ENCODE results near the gene GABRR3. TPM values are rescaled to one million over a fixed set of nuclear protein-coding genes. Genes with fewer than 3 reads are reported as not detected.
A peak's percentile ranks its signal among the peaks of the same experiment; 100 is the strongest.
"Not testable (repeated sequence)": the region's sequence is repeated elsewhere in the genome, so short reads cannot be mapped to it uniquely, and the experiment has no call there.

Gene GABRR3
- total and polyA plus RNA-seq, 4 donors = 0.20 TPM; not detected in 3

DNA sequence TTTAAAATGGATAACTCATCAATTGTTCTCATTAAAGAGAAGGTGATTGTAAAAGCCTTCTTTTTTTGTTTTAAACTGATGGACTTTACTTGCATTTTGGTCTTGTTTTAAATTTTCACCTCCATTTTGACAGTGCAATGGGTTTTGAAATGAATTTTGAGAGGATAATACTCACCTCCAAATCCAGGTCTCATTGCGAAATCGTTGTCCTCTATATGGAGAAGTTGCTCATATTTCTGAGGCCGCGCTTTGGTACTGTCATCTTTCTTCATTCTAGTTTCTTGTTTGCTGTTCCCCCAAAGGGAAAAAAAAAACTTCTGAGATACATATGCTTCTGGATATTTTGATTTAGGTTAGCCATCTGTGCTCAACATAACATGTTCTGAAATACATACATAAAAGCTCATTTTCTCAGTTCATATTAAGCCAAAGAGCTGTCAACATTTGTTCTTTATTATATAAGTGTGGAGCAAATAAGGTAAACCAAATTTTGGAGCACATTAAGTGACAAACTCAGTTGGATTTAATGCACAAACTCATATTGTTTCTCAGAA is 9.6 kb downstream of the GABRR3 start:
- no peaks in the 10 kb centered on the region for H3K27me3 ChIP-seq (ENCODE audit: control insufficient read depth, insufficient read depth, low read length)
- peak in 1 of 6 donors; percentile 63 for DNase-seq (ENCODE audit: low read depth in 4 of 6, low spot score in 6 of 6)
- no CpG with 5 or more reads among the region's 4 CpGs for WGBS (ENCODE audit: insufficient coverage)

DNA sequence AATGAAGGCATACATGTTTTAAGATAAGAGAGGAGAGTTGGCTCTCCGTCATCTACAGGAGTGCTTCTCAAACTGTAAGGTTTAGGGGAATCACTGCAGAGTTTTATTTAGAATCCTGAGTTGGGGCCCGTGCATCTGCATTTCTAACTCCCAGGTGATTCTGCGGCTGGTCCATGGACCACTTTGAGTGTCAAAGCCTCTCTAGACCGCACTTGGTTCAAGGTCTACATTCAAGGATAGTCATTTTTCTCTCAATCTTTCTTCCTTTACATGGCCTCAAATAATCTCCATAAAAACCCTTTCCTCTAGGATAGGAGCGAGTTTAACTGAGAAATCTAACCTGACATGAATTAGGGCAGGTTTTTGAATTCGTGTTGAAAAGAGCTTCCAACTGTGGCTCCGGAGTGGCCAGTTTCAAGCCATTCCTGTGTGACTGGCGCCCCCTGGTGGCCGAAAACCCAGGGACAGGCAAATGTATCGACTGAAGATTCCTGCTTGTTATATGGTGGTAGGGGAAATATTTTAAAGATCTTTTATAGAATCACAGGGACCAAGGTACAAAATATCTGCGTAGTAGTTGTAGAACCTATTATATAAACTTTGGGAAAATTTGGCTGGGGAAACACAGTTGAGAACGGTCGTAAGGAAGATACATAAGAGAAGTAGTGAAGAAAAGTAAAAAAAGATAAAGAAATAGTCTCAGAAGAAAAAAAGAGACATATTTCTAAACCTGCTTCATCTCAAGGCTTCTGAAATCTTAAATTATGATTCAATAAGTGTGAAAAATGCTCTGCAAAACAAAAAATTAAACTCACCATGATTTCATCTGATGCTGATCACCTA is 11.9 kb downstream of the GABRR3 start:
- Histone ChIP-seq H3K4me1 (ENCODE audit: control insufficient read depth, insufficient read depth, low read length) (no peaks in the 10 kb centered on the region), H3K27me3 (ENCODE audit: control insufficient read depth, insufficient read depth, low read length) (no peaks in the 10 kb centered on the region), H3K4me3 (ENCODE audit: low read depth, low read length) (no peak overlapping the region), H3K9me3 (ENCODE audit: control insufficient read depth, insufficient read depth, low read length) (no peaks in the 10 kb centered on the region), H3K36me3 (ENCODE audit: control insufficient read depth, insufficient read depth, low read length) (no peaks in the 10 kb centered on the region), H3K27ac (ENCODE audit: low read depth, low read length) (no peak overlapping the region)
- 33% methylated on average over 6 of the region's 13 CpGs for WGBS (ENCODE audit: insufficient coverage)
- peak; percentile 46 to 96 (median 82) for DNase-seq (ENCODE audit: low read depth in 4 of 6, low spot score in 6 of 6)

More for the DNA sequence above, 9.6 kb downstream of the GABRR3 start:
- Histone ChIP-seq H3K9me3 (ENCODE audit: control insufficient read depth, insufficient read depth, low read length) (no peaks in the 10 kb centered on the region), H3K27ac (ENCODE audit: low read depth, low read length) (no peak overlapping the region), H3K36me3 (ENCODE audit: control insufficient read depth, insufficient read depth, low read length) (no peaks in the 10 kb centered on the region), H3K4me1 (ENCODE audit: control insufficient read depth, insufficient read depth, low read length) (no peaks in the 10 kb centered on the region), H3K4me3 (ENCODE audit: low read depth, low read length) (no peak overlapping the region)

DNA sequence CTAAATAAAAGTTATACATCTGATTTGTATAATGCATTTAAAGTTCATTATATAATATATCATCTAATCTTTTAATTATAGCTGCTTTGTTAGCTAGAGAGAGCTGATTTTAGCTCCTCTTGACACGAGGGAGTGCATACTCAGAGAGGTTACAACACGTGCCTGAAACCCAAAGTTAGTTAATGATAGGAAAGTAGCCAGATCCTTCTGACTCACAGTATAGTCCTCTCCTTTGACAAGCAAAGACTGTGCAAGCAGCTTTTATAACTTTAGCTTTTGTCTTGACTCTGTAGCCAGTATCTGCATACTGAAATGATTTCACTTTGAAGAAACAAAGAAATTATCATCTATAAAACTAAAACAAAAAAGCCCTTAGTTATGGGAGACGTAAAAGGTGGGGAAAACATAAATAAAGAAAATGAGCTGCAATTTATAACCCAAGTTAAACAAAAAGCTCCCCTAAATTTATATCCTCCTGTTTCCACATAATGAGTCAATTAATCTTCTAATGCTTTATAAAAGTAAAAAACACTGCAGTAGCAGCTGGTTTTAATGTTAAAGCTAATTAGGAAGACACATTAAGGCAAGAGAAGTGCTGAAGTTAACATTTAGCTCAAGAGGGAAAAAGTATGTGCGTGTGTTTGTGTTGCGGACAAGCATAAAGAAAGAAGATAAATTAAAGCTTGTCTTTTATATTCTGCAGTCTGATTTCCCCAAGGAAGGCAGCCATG is 13.1 kb downstream of the GABRR3 start:
- Histone ChIP-seq H3K27me3 (ENCODE audit: control insufficient read depth, insufficient read depth, low read length) (no peaks in the 10 kb centered on the region), H3K27ac (ENCODE audit: low read depth, low read length) (no peak overlapping the region), H3K9me3 (ENCODE audit: control insufficient read depth, insufficient read depth, low read length) (no peaks in the 10 kb centered on the region), H3K4me1 (ENCODE audit: control insufficient read depth, insufficient read depth, low read length) (no peaks in the 10 kb centered on the region), H3K36me3 (ENCODE audit: control insufficient read depth, insufficient read depth, low read length) (no peaks in the 10 kb centered on the region), H3K4me3 (ENCODE audit: low read depth, low read length) (no peak overlapping the region)
- 27% methylated on average over 4 of the region's 5 CpGs for WGBS (ENCODE audit: insufficient coverage)
- peak in 1 of 6 donors; percentile 75 for DNase-seq (ENCODE audit: low read depth in 4 of 6, low spot score in 6 of 6)

DNA sequence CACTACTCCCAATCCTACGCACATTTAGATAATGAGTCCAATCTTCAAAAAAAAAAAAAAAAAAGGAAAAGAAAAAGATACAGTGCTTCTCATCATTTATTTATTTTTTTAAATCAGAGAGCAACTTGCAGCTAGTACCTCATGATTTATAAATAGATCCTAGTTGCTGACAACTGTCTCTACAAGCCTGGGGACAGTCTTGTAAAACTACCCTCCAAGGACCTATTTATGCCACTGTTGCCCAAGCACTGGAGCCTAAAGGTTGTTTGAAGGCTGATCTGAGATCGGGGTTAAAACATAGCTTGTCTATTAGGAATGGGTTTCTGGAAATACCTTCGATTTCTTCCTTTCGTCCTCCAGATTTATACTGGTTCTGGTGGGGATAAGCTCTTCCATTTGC is 14.7 kb downstream of the GABRR3 start:
- Histone ChIP-seq H3K4me3 (ENCODE audit: low read depth, low read length) (no peak overlapping the region), H3K27ac (ENCODE audit: low read depth, low read length) (no peak overlapping the region), H3K36me3 (ENCODE audit: control insufficient read depth, insufficient read depth, low read length) (no peaks in the 10 kb centered on the region), H3K4me1 (ENCODE audit: control insufficient read depth, insufficient read depth, low read length) (no peaks in the 10 kb centered on the region), H3K27me3 (ENCODE audit: control insufficient read depth, insufficient read depth, low read length) (no peaks in the 10 kb centered on the region), H3K9me3 (ENCODE audit: control insufficient read depth, insufficient read depth, low read length) (no peaks in the 10 kb centered on the region)
- DNase-seq (ENCODE audit: low read depth in 4 of 6, low spot score in 6 of 6) = no peak
- no CpG with 5 or more reads among the region's 4 CpGs for WGBS (ENCODE audit: insufficient coverage)

DNA sequence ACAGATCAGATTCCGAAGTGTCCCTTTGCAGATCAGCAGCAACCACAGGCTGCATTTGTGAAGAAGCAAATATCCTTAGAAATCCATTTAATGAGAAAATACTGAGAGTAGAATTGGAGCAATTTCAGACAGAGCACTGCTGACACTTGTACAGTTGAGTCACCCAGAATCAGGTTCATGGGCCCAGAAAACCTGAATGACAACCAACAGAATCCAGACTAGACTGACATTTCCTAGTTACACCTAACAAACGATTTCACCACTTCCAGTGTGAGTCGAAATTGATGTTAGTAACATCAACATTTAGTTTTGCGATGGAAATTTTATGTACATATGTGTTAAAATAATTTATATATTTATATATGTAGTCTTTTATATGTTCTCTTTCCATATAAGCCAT is 16.8 kb downstream of the GABRR3 start:
- H3K27me3 ChIP-seq (ENCODE audit: control insufficient read depth, insufficient read depth, low read length) = no peaks in the 10 kb centered on the region
- no peak overlapping the region for H3K4me3 ChIP-seq (ENCODE audit: low read depth, low read length)
- no CpG with 5 or more reads among the region's 4 CpGs for WGBS (ENCODE audit: insufficient coverage)
- no peaks in the 10 kb centered on the region for H3K36me3 ChIP-seq (ENCODE audit: control insufficient read depth, insufficient read depth, low read length)
- no peaks in the 10 kb centered on the region for H3K4me1 ChIP-seq (ENCODE audit: control insufficient read depth, insufficient read depth, low read length)
- no peak for DNase-seq (ENCODE audit: low read depth in 4 of 6, low spot score in 6 of 6)
- no peaks in the 10 kb centered on the region for H3K9me3 ChIP-seq (ENCODE audit: control insufficient read depth, insufficient read depth, low read length)
- H3K27ac ChIP-seq (ENCODE audit: low read depth, low read length) = no peak overlapping the region

DNA sequence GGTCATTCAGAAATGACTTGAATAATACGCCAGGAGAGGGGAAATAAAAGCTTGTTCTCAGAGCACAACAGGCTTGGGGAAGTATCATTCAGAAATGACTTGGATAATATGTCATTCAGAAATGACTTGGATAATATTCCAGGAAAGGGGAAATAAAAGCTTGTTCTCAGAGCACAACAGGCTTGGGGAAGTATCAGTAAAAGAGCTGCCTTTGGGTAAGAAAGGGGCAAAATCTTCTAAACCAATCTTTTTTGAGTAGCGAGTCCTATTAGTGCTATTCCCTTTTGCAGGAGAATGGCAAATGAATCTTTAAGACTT is 20.9 kb downstream of the GABRR3 start:
- WGBS (ENCODE audit: insufficient coverage) = 100% methylated on average over 2 of the region's 2 CpGs

DNA sequence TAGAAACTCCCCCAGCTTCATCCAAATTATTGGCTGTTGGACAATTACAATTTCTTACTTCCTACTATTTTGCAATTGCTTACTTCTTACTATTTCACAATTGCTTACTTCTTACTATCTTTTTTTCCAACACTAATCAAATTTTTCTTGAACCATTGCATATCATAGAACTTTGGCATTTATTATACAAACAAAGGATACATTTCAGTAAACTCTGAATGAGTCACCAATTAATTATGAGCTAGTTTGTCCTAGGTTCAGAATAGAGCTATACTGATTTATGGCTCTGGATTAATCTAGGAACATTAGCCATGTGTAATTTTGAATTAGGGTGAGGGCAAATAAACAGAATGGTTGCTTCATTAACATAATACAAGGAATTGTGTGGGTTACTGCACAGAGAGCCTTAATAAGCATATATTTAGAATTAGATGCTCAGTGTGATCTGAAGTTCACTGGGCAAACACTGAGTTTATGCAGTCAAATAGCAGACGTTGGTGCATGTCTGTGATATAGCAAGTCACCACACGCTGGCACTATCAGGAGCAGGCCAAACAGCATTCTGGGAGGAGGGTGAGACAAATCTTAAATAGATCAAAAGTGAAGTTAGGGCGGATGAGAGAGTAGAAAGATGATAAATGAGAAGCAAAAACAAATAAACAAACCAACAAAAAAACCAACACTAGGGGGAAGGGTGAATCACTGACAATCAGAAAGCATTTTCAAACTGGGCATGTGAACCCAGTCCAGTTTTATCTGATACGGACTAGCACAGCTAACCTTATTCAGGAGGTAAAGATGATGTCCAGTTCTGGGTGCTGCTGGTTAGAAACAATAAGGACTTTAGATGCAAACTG is 21.5 kb downstream of the GABRR3 start:
- no peaks in the 10 kb centered on the region for H3K4me1 ChIP-seq (ENCODE audit: control insufficient read depth, insufficient read depth, low read length)
- no peaks in the 10 kb centered on the region for H3K27me3 ChIP-seq (ENCODE audit: control insufficient read depth, insufficient read depth, low read length)
- H3K27ac ChIP-seq (ENCODE audit: low read depth, low read length) = no peak overlapping the region
- H3K9me3 ChIP-seq (ENCODE audit: control insufficient read depth, insufficient read depth, low read length) = no peaks in the 10 kb centered on the region
- no peaks in the 10 kb centered on the region for H3K36me3 ChIP-seq (ENCODE audit: control insufficient read depth, insufficient read depth, low read length)
- no peak overlapping the region for H3K4me3 ChIP-seq (ENCODE audit: low read depth, low read length)
- WGBS (ENCODE audit: insufficient coverage) = 50% methylated on average over 3 of the region's 4 CpGs
- no peak for DNase-seq (ENCODE audit: low read depth in 4 of 6, low spot score in 6 of 6)

More for the DNA sequence above, 20.9 kb downstream of the GABRR3 start:
- Histone ChIP-seq H3K27me3 (ENCODE audit: control insufficient read depth, insufficient read depth, low read length) (no peaks in the 10 kb centered on the region), H3K4me1 (ENCODE audit: control insufficient read depth, insufficient read depth, low read length) (no peaks in the 10 kb centered on the region), H3K9me3 (ENCODE audit: control insufficient read depth, insufficient read depth, low read length) (no peaks in the 10 kb centered on the region), H3K36me3 (ENCODE audit: control insufficient read depth, insufficient read depth, low read length) (no peaks in the 10 kb centered on the region), H3K27ac (ENCODE audit: low read depth, low read length) (no peak overlapping the region), H3K4me3 (ENCODE audit: low read depth, low read length) (no peak overlapping the region)
- no peak for DNase-seq (ENCODE audit: low read depth in 4 of 6, low spot score in 6 of 6)

DNA sequence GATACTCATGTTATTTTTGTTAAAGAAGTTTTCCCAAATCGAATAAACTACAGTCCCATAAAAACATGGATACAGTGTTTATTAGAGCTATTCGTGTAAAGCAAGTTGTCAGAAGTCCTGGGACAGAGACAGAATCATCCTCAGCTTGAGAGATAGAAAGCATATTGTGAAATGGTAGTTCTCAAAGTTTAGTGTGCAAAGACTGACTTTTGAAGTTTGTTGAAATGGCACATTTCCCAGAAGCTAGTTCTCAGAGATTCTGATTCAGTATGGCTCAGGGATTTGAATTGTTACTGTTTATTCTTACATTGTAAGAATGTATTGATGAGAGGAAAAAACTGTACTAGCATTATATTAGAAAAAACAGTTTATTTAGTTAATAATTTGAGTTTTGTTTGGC is 22.1 kb downstream of the GABRR3 start:
- no peak overlapping the region for H3K27ac ChIP-seq (ENCODE audit: low read depth, low read length)
- H3K27me3 ChIP-seq (ENCODE audit: control insufficient read depth, insufficient read depth, low read length) = no peaks in the 10 kb centered on the region
- H3K4me3 ChIP-seq (ENCODE audit: low read depth, low read length) = no peak overlapping the region
- WGBS (ENCODE audit: insufficient coverage) = no CpG with 5 or more reads among the region's 2 CpGs
- peak in 1 of 6 donors; percentile 49 for DNase-seq (ENCODE audit: low read depth in 4 of 6, low spot score in 6 of 6)
- no peaks in the 10 kb centered on the region for H3K4me1 ChIP-seq (ENCODE audit: control insufficient read depth, insufficient read depth, low read length)
- H3K36me3 ChIP-seq (ENCODE audit: control insufficient read depth, insufficient read depth, low read length) = no peaks in the 10 kb centered on the region
- no peaks in the 10 kb centered on the region for H3K9me3 ChIP-seq (ENCODE audit: control insufficient read depth, insufficient read depth, low read length)

DNA sequence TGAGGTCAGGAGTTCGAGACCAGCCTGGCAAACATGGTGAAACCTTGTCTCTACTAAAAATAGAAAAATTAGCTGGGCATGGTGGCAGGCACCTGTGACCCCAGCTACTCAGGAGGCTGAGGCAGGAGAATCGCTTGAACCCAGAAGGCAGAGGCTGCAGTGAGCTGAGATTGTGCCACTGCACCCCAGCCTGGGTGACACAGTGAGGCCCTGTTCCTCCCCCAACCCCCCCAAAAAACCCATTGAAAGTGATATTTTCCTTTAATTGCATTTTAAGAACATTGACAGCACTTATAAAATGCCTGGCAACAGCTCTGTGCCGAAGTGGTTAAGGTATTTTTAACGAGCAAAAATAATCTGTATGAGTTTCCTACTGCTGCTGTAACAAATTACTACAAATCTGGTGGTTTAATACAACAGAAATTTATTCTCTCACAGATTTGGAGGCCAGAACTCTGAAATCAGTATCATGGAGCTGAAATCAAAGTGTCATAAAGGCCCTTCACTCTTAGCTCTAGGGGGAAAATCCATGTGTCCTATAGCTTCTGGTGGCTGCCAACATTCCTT is 24.1 kb downstream of the GABRR3 start:
- DNase-seq (ENCODE audit: low read depth in 4 of 6, low spot score in 6 of 6); H3K9me3 ChIP-seq (ENCODE audit: control insufficient read depth, insufficient read depth, low read length); H3K27me3 ChIP-seq (ENCODE audit: control insufficient read depth, insufficient read depth, low read length); H3K36me3 ChIP-seq (ENCODE audit: control insufficient read depth, insufficient read depth, low read length); H3K27ac ChIP-seq (ENCODE audit: low read depth, low read length); H3K4me1 ChIP-seq (ENCODE audit: control insufficient read depth, insufficient read depth, low read length); H3K4me3 ChIP-seq (ENCODE audit: low read depth, low read length): not testable (repeated sequence)
- WGBS (ENCODE audit: insufficient coverage) = 93% methylated on average over 2 of the region's 4 CpGs

Data from spinal cord (tissue), 10 donors.